Skeletal muscle satellite cell (primary cell): Measurements from ENCODE around the gene ZFP36.

ENCODE experiments used
- H3K27me3 ChIP-seq: 2 replicates; pipeline ENCODE4 v1.7.0; 2013; ENCODE audit warnings: low read length; ENCODE audit not compliant: control insufficient read depth, insufficient read depth
- H3K36me3 ChIP-seq: 2 replicates; pipeline ENCODE4 v1.7.0; 2013; ENCODE audit warnings: mild to moderate bottlenecking, control low read depth, low read length; ENCODE audit not compliant: insufficient read depth
- H3K4me1 ChIP-seq: 2 replicates; pipeline ENCODE4 v1.7.0; 2013; ENCODE audit warnings: low read length; ENCODE audit not compliant: control insufficient read depth, insufficient read depth
- H3K4me2 ChIP-seq: 2 replicates; pipeline ENCODE4 v1.7.0; 2013; ENCODE audit warnings: mild to moderate bottlenecking, low read length
- H3K4me3 ChIP-seq: 2 replicates; pipeline ENCODE4 v1.7.0; 2013; ENCODE audit warnings: low read length
- H3K9ac ChIP-seq: 2 replicates; pipeline ENCODE4 v1.7.0; 2013; ENCODE audit warnings: mild to moderate bottlenecking, low read depth, low read length, moderate library complexity
- H3K9me3 ChIP-seq: replicated peaks from 2 replicates; pipeline ENCODE4 v1.7.0; 2013; ENCODE audit warnings: mild to moderate bottlenecking, control low read depth, low read length

Gene ZFP36

DNA sequence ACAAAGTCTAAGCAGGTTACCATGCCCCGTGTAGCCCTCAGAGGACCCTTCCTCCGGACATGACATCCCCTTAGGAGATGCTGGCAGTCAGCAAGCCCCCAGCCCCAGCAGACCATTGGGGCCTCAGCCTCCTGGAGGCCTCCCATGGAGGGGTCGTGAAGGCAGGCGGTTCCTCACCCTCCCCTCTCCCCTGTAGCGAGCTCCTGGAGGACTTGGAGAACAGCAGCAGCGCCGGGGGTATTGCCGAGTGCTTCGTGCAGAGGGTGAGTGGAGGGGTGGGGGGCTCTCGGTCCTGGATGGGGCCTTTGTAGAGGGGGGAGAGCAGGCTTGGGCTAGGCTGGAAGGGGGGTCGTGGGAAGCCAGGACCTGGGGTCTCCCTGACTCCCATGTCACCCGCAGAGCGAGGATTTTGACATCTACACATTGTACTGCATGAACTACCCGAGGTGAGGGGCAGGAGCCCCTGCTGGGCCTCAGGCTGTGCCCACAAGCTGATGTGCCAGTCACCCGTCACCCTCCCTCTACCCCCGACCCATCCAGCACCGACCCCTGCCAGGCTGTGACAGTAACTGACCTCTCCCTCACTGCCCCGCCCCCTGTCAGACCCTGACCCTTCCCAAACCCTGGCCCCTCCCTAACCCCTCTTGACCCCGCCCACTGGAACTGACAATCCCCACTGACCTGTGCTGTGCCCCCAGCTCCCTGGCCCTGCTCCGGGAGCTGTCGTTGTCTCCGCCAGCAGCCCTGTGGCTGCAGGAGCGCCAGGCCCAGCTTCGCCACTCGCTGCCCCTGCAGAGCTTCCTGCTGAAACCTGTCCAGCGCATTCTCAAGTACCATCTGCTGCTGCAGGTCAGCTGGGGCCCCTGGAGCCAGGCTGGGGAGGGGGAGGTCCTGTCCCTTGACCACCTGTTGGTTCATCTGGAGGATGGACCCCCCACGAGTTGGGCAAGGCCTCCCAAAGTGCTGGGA lies 9.8 kb downstream of the ZFP36 start:
- Histone ChIP-seq H3K4me3 (no peak overlapping the region), H3K9me3 (no peaks in the 10 kb centered on the region), H3K4me2 (peak overlapping the region; percentile 95), H3K36me3 (peaks cover 35% of the 10 kb centered on the region), H3K4me1 (peaks cover 15% of the 10 kb centered on the region), H3K27me3 (no peaks in the 10 kb centered on the region), H3K9ac (no peak overlapping the region)

- H3K4me1 ChIP-seq = peaks cover 12% of the 10 kb centered on the region
- no peak overlapping the region for H3K4me2 ChIP-seq
- H3K4me3 ChIP-seq = no peak overlapping the region
- H3K27me3 ChIP-seq = no peaks in the 10 kb centered on the region
- no peak overlapping the region for H3K9ac ChIP-seq
- H3K9me3 ChIP-seq = no peaks in the 10 kb centered on the region
- peaks cover 44% of the 10 kb centered on the region for H3K36me3 ChIP-seq
Measured at GRCh38 chr19:39417463-39418181, 11.0 kb downstream of the ZFP36 start.

DNA sequence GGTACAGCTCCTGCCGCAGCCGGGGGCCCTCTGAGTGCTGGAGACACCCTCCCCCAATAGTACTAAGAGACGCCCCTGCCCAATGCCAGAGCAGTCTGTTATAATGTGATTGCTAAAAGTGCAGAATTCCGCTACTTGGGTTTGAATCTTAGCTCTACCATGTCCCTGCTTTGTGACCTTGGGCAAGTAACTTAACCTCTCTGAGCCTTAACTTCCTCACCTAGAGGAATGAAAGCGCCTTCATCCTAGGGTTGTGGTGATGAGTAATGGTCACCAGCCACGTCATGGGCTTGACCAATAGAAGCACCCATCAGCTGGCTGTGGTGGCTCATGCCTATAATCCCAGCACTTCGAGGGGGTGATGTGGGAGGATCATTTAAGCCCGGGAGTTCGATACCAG lies 12.4 kb downstream of the ZFP36 start:
- Histone ChIP-seq H3K4me3 (no peak overlapping the region), H3K36me3 (peaks cover 58% of the 10 kb centered on the region), H3K9me3 (no peaks in the 10 kb centered on the region), H3K27me3 (no peaks in the 10 kb centered on the region), H3K9ac (no peak overlapping the region), H3K4me2 (no peak overlapping the region), H3K4me1 (peaks cover 12% of the 10 kb centered on the region)

DNA sequence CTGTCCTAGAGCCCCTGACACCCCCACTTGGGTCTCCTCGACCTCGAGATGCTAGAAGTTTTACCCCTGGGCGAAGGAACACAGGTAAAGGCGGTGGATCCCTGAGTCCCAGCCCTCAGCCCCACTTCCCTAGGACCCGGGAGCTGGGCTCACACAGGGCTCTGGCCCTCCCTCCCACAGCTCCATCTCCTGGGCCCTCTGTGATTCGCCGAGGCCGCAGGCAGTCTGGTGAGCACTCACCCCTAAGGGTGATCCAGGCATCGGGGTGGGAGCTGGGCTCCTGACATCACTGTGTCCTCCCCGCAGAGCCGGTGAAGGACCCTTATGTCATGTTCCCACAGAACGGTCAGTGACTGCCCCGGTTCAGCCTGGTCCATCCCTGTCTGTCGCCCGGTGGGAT lies 14.1 kb downstream of the ZFP36 start:
- no peaks in the 10 kb centered on the region for H3K9me3 ChIP-seq
- H3K36me3 ChIP-seq = peaks cover 72% of the 10 kb centered on the region
- no peaks in the 10 kb centered on the region for H3K27me3 ChIP-seq
- H3K4me1 ChIP-seq = no peaks in the 10 kb centered on the region
- H3K4me2 ChIP-seq = no peak overlapping the region
- no peak overlapping the region for H3K9ac ChIP-seq
- no peak overlapping the region for H3K4me3 ChIP-seq

DNA sequence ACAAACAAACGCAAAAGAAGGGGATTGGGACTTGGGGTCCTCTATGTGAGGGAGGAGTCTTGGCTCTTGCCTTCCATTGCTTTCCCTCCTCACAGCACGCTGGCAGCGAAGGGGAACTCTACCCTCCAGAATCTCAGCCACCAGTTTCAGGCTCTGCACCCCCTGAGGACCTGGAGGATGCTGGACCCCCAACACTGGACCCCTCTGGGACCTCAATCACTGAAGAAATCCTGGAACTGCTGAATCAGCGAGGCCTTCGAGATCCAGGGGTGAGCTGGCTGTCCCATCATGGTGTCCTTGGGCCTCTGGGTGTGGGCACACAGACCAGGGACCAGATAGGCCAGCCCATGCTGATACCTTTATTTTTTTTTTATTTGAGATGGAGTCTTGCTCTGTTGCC lies 15.4 kb downstream of the ZFP36 start:
- no peaks in the 10 kb centered on the region for H3K27me3 ChIP-seq
- peaks cover 68% of the 10 kb centered on the region for H3K36me3 ChIP-seq
- no peaks in the 10 kb centered on the region for H3K9me3 ChIP-seq
- H3K4me2 ChIP-seq = no peak overlapping the region
- H3K4me1 ChIP-seq = no peaks in the 10 kb centered on the region
- no peak overlapping the region for H3K4me3 ChIP-seq
- no peak overlapping the region for H3K9ac ChIP-seq

GRCh38 chr19:39423258-39424086 lies 16.8 kb downstream of the ZFP36 start:
- Histone ChIP-seq H3K4me3 (no peak overlapping the region), H3K36me3 (peaks cover 61% of the 10 kb centered on the region)

DNA sequence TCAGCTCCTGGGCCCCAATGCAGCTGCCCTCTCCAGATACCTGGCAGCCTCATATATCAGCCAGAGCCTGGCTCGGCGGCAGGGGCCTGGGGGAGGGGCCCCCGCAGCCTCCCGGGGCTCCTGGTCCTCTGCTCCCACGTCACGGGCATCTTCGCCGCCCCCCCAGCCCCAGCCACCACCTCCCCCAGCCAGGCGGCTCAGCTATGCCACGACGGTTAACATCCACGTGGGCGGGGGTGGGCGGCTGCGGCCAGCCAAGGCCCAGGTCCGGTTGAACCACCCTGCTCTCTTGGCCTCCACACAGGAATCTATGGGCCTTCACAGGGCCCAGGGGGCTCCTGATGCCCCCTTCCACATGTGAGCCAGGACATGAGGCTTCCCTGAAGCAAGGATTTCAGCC lies 18.3 kb downstream of the ZFP36 start:
- H3K4me1 ChIP-seq = peaks cover 12% of the 10 kb centered on the region
- H3K9me3 ChIP-seq = no peaks in the 10 kb centered on the region
- H3K27me3 ChIP-seq = no peaks in the 10 kb centered on the region
- H3K4me2 ChIP-seq = no peak overlapping the region
- peaks cover 53% of the 10 kb centered on the region for H3K36me3 ChIP-seq
- H3K4me3 ChIP-seq = no peak overlapping the region
- no peak overlapping the region for H3K9ac ChIP-seq

More at GRCh38 chr19:39423258-39424086, 16.8 kb downstream of the ZFP36 start:
- H3K4me2 ChIP-seq = no peak overlapping the region
- no peaks in the 10 kb centered on the region for H3K27me3 ChIP-seq
- H3K9me3 ChIP-seq = no peaks in the 10 kb centered on the region
- no peak overlapping the region for H3K9ac ChIP-seq
- H3K4me1 ChIP-seq = peaks cover 5% of the 10 kb centered on the region

GRCh38 chr19:39425744-39426143 lies 19.1 kb downstream of the ZFP36 start:
- H3K9me3 ChIP-seq = no peaks in the 10 kb centered on the region
- H3K9ac ChIP-seq = no peak overlapping the region
- H3K4me1 ChIP-seq = peaks cover 12% of the 10 kb centered on the region
- H3K4me2 ChIP-seq = no peak overlapping the region
- H3K27me3 ChIP-seq = no peaks in the 10 kb centered on the region
- no peak overlapping the region for H3K4me3 ChIP-seq
- H3K36me3 ChIP-seq = peaks cover 45% of the 10 kb centered on the region

- Histone ChIP-seq H3K4me3 (no peak overlapping the region), H3K9me3 (no peaks in the 10 kb centered on the region), H3K9ac (no peak overlapping the region), H3K4me1 (peaks cover 16% of the 10 kb centered on the region), H3K36me3 (peaks cover 41% of the 10 kb centered on the region), H3K27me3 (no peaks in the 10 kb centered on the region), H3K4me2 (no peak overlapping the region)
Measured at GRCh38 chr19:39426170-39426569, 19.5 kb downstream of the ZFP36 start.

- Histone ChIP-seq H3K4me3 (no peak overlapping the region), H3K27me3 (no peaks in the 10 kb centered on the region), H3K4me2 (no peak overlapping the region), H3K9me3 (no peaks in the 10 kb centered on the region), H3K4me1 (peaks cover 18% of the 10 kb centered on the region), H3K36me3 (peaks cover 37% of the 10 kb centered on the region), H3K9ac (peak overlapping the region; percentile 52)
Measured at GRCh38 chr19:39427707-39428106, 21.1 kb downstream of the ZFP36 start.
